MG63 (cell line): ENCODE results near the gene LRRFIP1. TPM values are rescaled to one million over a fixed set of nuclear protein-coding genes. Genes with fewer than 3 reads are reported as not detected.
A peak's percentile ranks its signal among the peaks of the same experiment; 100 is the strongest.

Source experiments
- DNase-seq: peaks from one replicate; pipeline ENCODE4 v3.0.0-alpha.2; 2020
- H3K27me3 ChIP-seq: fragments of 250-450 bp; sonication (Bioruptor Pico); 2 replicates; pipeline ENCODE4 v1.5.1; 2020; ENCODE audit warnings: mild to moderate bottlenecking, moderate library complexity
- H3K36me3 ChIP-seq: fragments of 250-450 bp; sonication (Bioruptor Pico); 2 replicates; pipeline ENCODE4 v1.5.1; 2020; ENCODE audit warnings: mild to moderate bottlenecking, moderate library complexity
- H3K4me3 ChIP-seq: fragments of 250-450 bp; sonication (Bioruptor Pico); 2 replicates; pipeline ENCODE4 v1.5.1; 2020; ENCODE audit warnings: mild to moderate bottlenecking, moderate library complexity
- H3K9me3 ChIP-seq: fragments of 250-450 bp; sonication (Bioruptor Pico); 2 replicates; pipeline ENCODE4 v1.5.1; 2020; ENCODE audit warnings: mild to moderate bottlenecking, moderate library complexity
- total RNA-seq: library from RNA; depleted of rRNA; stranded (reverse); fragments of >200 nt; shearing (Covaris generic); gene quantifications from 2 replicates; pipeline ENCODE4 v1.2.3, GENCODE V29; 2014; ENCODE audit warnings: low replicate concordance; rRNA removed

The LRRFIP1 gene
- total RNA-seq: 33.5 and 52.8 TPM in 2 replicates

GRCh38 chr2:237627441-237628246, at the start of gene LRRFIP1:
LRRFIP1 (plus strand) TSS chr2:237627587; CDS start chr2:237627645, 58 bp downstream.
- H3K9me3 ChIP-seq: no peaks in the 10 kb centered on the region
- peaks cover 7% of the 10 kb centered on the region; the same call in 1 of the 2 replicates for H3K36me3 ChIP-seq
- peak within 1 kb of the TSS; percentile 56 for H3K4me3 ChIP-seq
- H3K27me3 ChIP-seq: no peaks in the 10 kb centered on the region
- DNase-seq: peak; percentile 39

GRCh38 chr2:237577956-237578870, 49.2 kb upstream of the LRRFIP1 start:
- H3K4me3 ChIP-seq: no peak overlapping the region
- DNase-seq: no peak
- H3K9me3 ChIP-seq: no peaks in the 10 kb centered on the region
- H3K27me3 ChIP-seq: no peaks in the 10 kb centered on the region
- H3K36me3 ChIP-seq: no peaks in the 10 kb centered on the region

GRCh38 chr2:237581326-237581725, 46.1 kb upstream of the LRRFIP1 start:
- Histone ChIP-seq H3K9me3 (no peaks in the 10 kb centered on the region), H3K36me3 (no peaks in the 10 kb centered on the region), H3K4me3 (no peak overlapping the region), H3K27me3 (no peaks in the 10 kb centered on the region)
- no peak for DNase-seq

- Histone ChIP-seq H3K9me3 (no peaks in the 10 kb centered on the region), H3K36me3 (no peaks in the 10 kb centered on the region), H3K27me3 (no peaks in the 10 kb centered on the region), H3K4me3 (no peak overlapping the region)
- DNase-seq: no peak
These were observed 45.3 kb upstream of the LRRFIP1 start for GRCh38 chr2:237581751-237582746.

GRCh38 chr2:237583385-237584295, 43.7 kb upstream of the LRRFIP1 start:
- no peak for DNase-seq
- Histone ChIP-seq H3K9me3 (no peaks in the 10 kb centered on the region), H3K36me3 (no peaks in the 10 kb centered on the region), H3K27me3 (no peaks in the 10 kb centered on the region), H3K4me3 (no peak overlapping the region)

- no peak for DNase-seq
- no peaks in the 10 kb centered on the region for H3K27me3 ChIP-seq
- no peaks in the 10 kb centered on the region for H3K36me3 ChIP-seq
- H3K4me3 ChIP-seq: no peak overlapping the region
- H3K9me3 ChIP-seq: no peaks in the 10 kb centered on the region
These were observed 41.7 kb upstream of the LRRFIP1 start for GRCh38 chr2:237585590-237586221.

- Histone ChIP-seq H3K9me3 (no peaks in the 10 kb centered on the region), H3K4me3 (no peak overlapping the region), H3K27me3 (no peaks in the 10 kb centered on the region), H3K36me3 (no peaks in the 10 kb centered on the region)
- no peak for DNase-seq
These were observed 39.2 kb upstream of the LRRFIP1 start for GRCh38 chr2:237588044-237588696.

- H3K36me3 ChIP-seq: no peaks in the 10 kb centered on the region
- H3K4me3 ChIP-seq: no peak within 1 kb of the TSS
- peak; percentile 32 for DNase-seq
- no peaks in the 10 kb centered on the region for H3K27me3 ChIP-seq
- no peaks in the 10 kb centered on the region for H3K9me3 ChIP-seq
These were observed 36.9 kb upstream of the LRRFIP1 start, which contains the start of gene RAB17 for GRCh38 chr2:237590272-237591140. RAB17 (minus strand) TSS chr2:237590734; CDS start chr2:237586154, 4,580 bp downstream.

- H3K27me3 ChIP-seq: no peaks in the 10 kb centered on the region
- no peak for DNase-seq
- no peaks in the 10 kb centered on the region for H3K9me3 ChIP-seq
- H3K4me3 ChIP-seq: no peak overlapping the region
- no peaks in the 10 kb centered on the region for H3K36me3 ChIP-seq
These were observed 36.1 kb upstream of the LRRFIP1 start for GRCh38 chr2:237591141-237591881.

GRCh38 chr2:237592425-237592980, 34.9 kb upstream of the LRRFIP1 start:
- no peak for DNase-seq
- Histone ChIP-seq H3K27me3 (no peaks in the 10 kb centered on the region), H3K9me3 (no peaks in the 10 kb centered on the region), H3K4me3 (no peak overlapping the region), H3K36me3 (no peaks in the 10 kb centered on the region)

GRCh38 chr2:237593036-237593435, 34.4 kb upstream of the LRRFIP1 start:
- Histone ChIP-seq H3K4me3 (no peak overlapping the region), H3K36me3 (no peaks in the 10 kb centered on the region)
- no peak for DNase-seq

GRCh38 chr2:237593596-237594320, 33.6 kb upstream of the LRRFIP1 start:
- no peaks in the 10 kb centered on the region for H3K27me3 ChIP-seq
- H3K9me3 ChIP-seq: no peaks in the 10 kb centered on the region
- no peak for DNase-seq
- H3K4me3 ChIP-seq: no peak overlapping the region
- H3K36me3 ChIP-seq: no peaks in the 10 kb centered on the region

More at GRCh38 chr2:237593036-237593435, 34.4 kb upstream of the LRRFIP1 start:
- Histone ChIP-seq H3K27me3 (no peaks in the 10 kb centered on the region), H3K9me3 (no peaks in the 10 kb centered on the region)
